IMR-90 (cell line): ENCODE data around the gene CEP170B. TPM values are rescaled to one million over a fixed set of nuclear protein-coding genes. Genes with fewer than 3 reads are reported as not detected.

ENCODE experiments used
- ATAC-seq: fragments of 200-7000 bp; cut with Tn5 transposase; 2 replicates; pipeline ENCODE4 v1.9.1; 2020; ENCODE audit warnings: low read depth, mild to moderate bottlenecking, moderate library complexity
- BruUV-seq: library from RNA; stranded (reverse); fragments of 400-500 nt; replicated peaks from 2 replicates; lab custom pipeline; 2021; lab: Mats Ljungman, UMichigan
- CTCF ChIA-PET: fragments of 300-600 bp; formaldehyde crosslinking; extraction: SDS; loops from one replicate; lab custom pipeline; 2021; ENCODE audit warnings: antibody characterized with exemption; lab: Yijun Ruan, JAX
- POLR2A ChIA-PET: fragments of 300-600 bp; sonication (Branson Sonifier 250); formaldehyde crosslinking; loops from one replicate; lab custom pipeline; 2022; ENCODE audit warnings: antibody characterized with exemption; ENCODE audit not compliant: unreplicated experiment; lab: Charles Lee
- DNase-seq: peaks from one replicate; pipeline ENCODE4 v3.0.0; 2013
- H2AFZ ChIP-seq: replicated peaks from 2 replicates; pipeline ENCODE3; 2013; ENCODE audit warnings: low read length, mild to moderate bottlenecking; ENCODE audit not compliant: poor library complexity
- H2AK5ac ChIP-seq: 2 replicates; pipeline ENCODE4 v1.6.1; 2013; ENCODE audit warnings: low read depth, low read length, inconsistent platforms
- H2AK9ac ChIP-seq: replicated peaks from 2 replicates; pipeline ENCODE3; 2013; ENCODE audit warnings: mild to moderate bottlenecking, low read depth, low read length, moderate library complexity; ENCODE audit not compliant: poor library complexity
- H2BK120ac ChIP-seq: 2 replicates; pipeline ENCODE4 v1.6.1; 2013; ENCODE audit warnings: low read depth, low read length, inconsistent platforms
- H2BK15ac ChIP-seq: 3 replicates; pipeline ENCODE4 v1.6.1; 2013; ENCODE audit warnings: low read depth, low read length, inconsistent platforms
- H2BK20ac ChIP-seq: 2 replicates; pipeline ENCODE4 v1.6.1; 2013; ENCODE audit warnings: low read depth, mild to moderate bottlenecking, inconsistent platforms, low read length, moderate library complexity
- H2BK5ac ChIP-seq: 2 replicates; pipeline ENCODE4 v1.6.1; 2013; ENCODE audit warnings: mild to moderate bottlenecking, low read depth, low read length, inconsistent platforms; ENCODE audit not compliant: poor library complexity, severe bottlenecking
- H3K14ac ChIP-seq: replicated peaks from 2 replicates; pipeline ENCODE4 v1.6.1; 2013; ENCODE audit warnings: low read depth, low read length, inconsistent platforms
- H3K18ac ChIP-seq: 2 replicates; pipeline ENCODE4 v1.6.1; 2013; ENCODE audit warnings: low read depth, low read length, control low read depth
- H3K23ac ChIP-seq: 2 replicates; pipeline ENCODE4 v1.6.1; 2013; ENCODE audit warnings: low read depth, low read length, inconsistent platforms
- H3K27ac ChIP-seq: 2 replicates; pipeline ENCODE4 v1.5.1; 2013; ENCODE audit warnings: mild to moderate bottlenecking, control low read depth, low read length; ENCODE audit not compliant: insufficient read depth
- H3K27me3 ChIP-seq: 2 replicates; pipeline ENCODE4 v1.6.1; 2013; ENCODE audit warnings: low read length; ENCODE audit not compliant: control insufficient read depth, insufficient read depth
- H3K36me3 ChIP-seq: 2 replicates; pipeline ENCODE4 v1.6.1; 2013; ENCODE audit warnings: low read length, mixed read lengths; ENCODE audit not compliant: control insufficient read depth, insufficient read depth
- H3K4ac ChIP-seq: 2 replicates; pipeline ENCODE4 v1.6.1; 2013; ENCODE audit warnings: low read depth, low read length, inconsistent platforms
- H3K4me1 ChIP-seq: 2 replicates; pipeline ENCODE4 v1.6.1; 2013; ENCODE audit warnings: low read length, mixed read lengths; ENCODE audit not compliant: control insufficient read depth, insufficient read depth
- H3K4me2 ChIP-seq: 2 replicates; pipeline ENCODE4 v1.6.1; 2013; ENCODE audit warnings: low read depth, mild to moderate bottlenecking, control low read depth, low read length, moderate library complexity
- H3K4me3 ChIP-seq: 2 replicates; pipeline ENCODE4 v1.5.1; 2013; ENCODE audit warnings: low read depth, mild to moderate bottlenecking, control low read depth, low read length, moderate library complexity; ENCODE audit not compliant: insufficient read depth
- H3K56ac ChIP-seq: 2 replicates; pipeline ENCODE4 v1.6.1; 2013; ENCODE audit warnings: low read length, inconsistent platforms; ENCODE audit not compliant: insufficient read depth; ENCODE audit errors: extremely low read depth
- H3K79me1 ChIP-seq, 2 experiments: 2 replicates each; pipeline ENCODE4 v1.6.1; 2013; ENCODE audit warnings: low read length in 2 of 2, inconsistent platforms in 1 of 2, low read depth in 1 of 2
- H3K9ac ChIP-seq: 2 replicates; pipeline ENCODE4 v1.6.1; 2013; ENCODE audit warnings: low read depth, low read length, control low read depth
- H3K9me1 ChIP-seq: 2 replicates; pipeline ENCODE4 v1.6.1; 2013; ENCODE audit warnings: low read length, inconsistent platforms; ENCODE audit not compliant: insufficient read depth
- H3K9me3 ChIP-seq: 2 replicates; pipeline ENCODE4 v1.6.1; 2013; ENCODE audit warnings: low read length; ENCODE audit not compliant: control insufficient read depth, insufficient read depth
- H4K20me1 ChIP-seq: 2 replicates; pipeline ENCODE4 v1.6.1; 2013; ENCODE audit warnings: low read length, inconsistent platforms; ENCODE audit not compliant: insufficient read depth
- H4K5ac ChIP-seq: 2 replicates; pipeline ENCODE4 v1.6.1; 2013; ENCODE audit warnings: mild to moderate bottlenecking, low read depth, low read length, control low read depth
- H4K8ac ChIP-seq, 2 experiments: 2 replicates each; pipeline ENCODE4 v1.6.1; 2013; ENCODE audit warnings: low read depth in 2 of 2, low read length in 2 of 2, control low read depth in 1 of 2, inconsistent platforms in 1 of 2
- H4K91ac ChIP-seq: 2 replicates; pipeline ENCODE4 v1.6.1; 2013; ENCODE audit warnings: low read depth, low read length, inconsistent platforms; ENCODE audit not compliant: insufficient read depth
- BHLHE40 ChIP-seq: fragments of 150-350 bp; IDR thresholded peaks from 2 replicates; pipeline ENCODE4 v1.6.1; 2016; ENCODE audit warnings: mild to moderate bottlenecking, low read depth, low read length
- CEBPB ChIP-seq: IDR thresholded peaks from 2 replicates; pipeline ENCODE4 v1.6.1; 2012; ENCODE audit warnings: low read depth, low read length, improper control_type of control experiment
- CHD1 ChIP-seq: IDR thresholded peaks from 2 replicates; pipeline ENCODE4 v1.6.1; 2012; ENCODE audit warnings: low read depth, low read length, improper control_type of control experiment
- CTCF ChIP-seq: conservative IDR thresholded peaks from 2 replicates; pipeline ENCODE4 v1.5.1; 2012; ENCODE audit warnings: mild to moderate bottlenecking, low read depth, low read length, improper control_type of control experiment
- FOS ChIP-seq: fragments of 150-350 bp; IDR thresholded peaks from 2 replicates; pipeline ENCODE4 v1.6.1; 2016; ENCODE audit warnings: low read depth, low read length
- MAFK ChIP-seq: IDR thresholded peaks from 2 replicates; pipeline ENCODE4 v1.6.1; 2012; ENCODE audit warnings: low read depth, low read length, improper control_type of control experiment
- MAZ ChIP-seq: IDR thresholded peaks from 2 replicates; pipeline ENCODE4 v1.6.1; 2012; ENCODE audit warnings: low read depth, mild to moderate bottlenecking, low read length, improper control_type of control experiment, moderate library complexity, borderline replicate concordance
- MXI1 ChIP-seq: IDR thresholded peaks from 2 replicates; pipeline ENCODE4 v1.6.1; 2012; ENCODE audit warnings: low read depth, mild to moderate bottlenecking, low read length, moderate library complexity, borderline replicate concordance
- NFE2L2 ChIP-seq: fragments of 150-350 bp; IDR thresholded peaks from 2 replicates; pipeline ENCODE4 v1.6.1; 2016; ENCODE audit warnings: low read depth, mild to moderate bottlenecking, low read length
- POLR2A ChIP-seq: IDR thresholded peaks from 2 replicates; pipeline ENCODE4 v1.6.1; 2012; ENCODE audit warnings: mild to moderate bottlenecking, low read depth, low read length
- RAD21 ChIP-seq: IDR thresholded peaks from 2 replicates; pipeline ENCODE4 v1.6.1; 2012; ENCODE audit warnings: low read length, improper control_type of control experiment
- RCOR1 ChIP-seq: IDR thresholded peaks from 2 replicates; pipeline ENCODE4 v1.6.1; 2012; ENCODE audit warnings: mild to moderate bottlenecking, low read length, improper control_type of control experiment; ENCODE audit not compliant: insufficient replicate concordance
- RFX5 ChIP-seq: IDR thresholded peaks from 2 replicates; pipeline ENCODE4 v1.8.0; 2012; ENCODE audit warnings: low read depth, mild to moderate bottlenecking, low read length, moderate library complexity
- SMC3 ChIP-seq: fragments of 150-350 bp; IDR thresholded peaks from 2 replicates; pipeline ENCODE4 v1.6.1; 2016; ENCODE audit warnings: low read depth, mild to moderate bottlenecking, antibody characterized with exemption, low read length, moderate library complexity
- USF2 ChIP-seq: fragments of 150-350 bp; IDR thresholded peaks from 2 replicates; pipeline ENCODE4 v1.6.1; 2017; ENCODE audit warnings: mild to moderate bottlenecking, antibody characterized with exemption, low read length, low read depth
- WGBS, 2 experiments: methylation state at CpG; one replicate each; pipeline versions ENCODE4 v1.1.5 to v1.1.7; 2013; ENCODE audit warnings: missing lambda C conversion rate in 2 of 2; ENCODE audit not compliant: insufficient read length in 1 of 2; ENCODE audit errors: extremely low coverage in 2 of 2; 5-methylcytosine and 5-hydroxymethylcytosine counted together
- dilution Hi-C: fragments of 300-500 bp; cut with HindIII; formaldehyde crosslinking; loops from one replicate; pipeline ENCODE4 v1.14.3; 2018; ENCODE audit warnings: low sequenced_read_pairs; ENCODE audit not compliant: unreplicated experiment
- in situ Hi-C: fragments of 300-500 bp; cut with MboI; formaldehyde crosslinking; loops from 3 replicates; pipeline ENCODE4 v1.14.3; 2019; ENCODE audit warnings: low sequenced_read_pairs, inconsistent platforms, mixed read lengths
- intact Hi-C: fragments of 100-400 bp; cut with micrococcal nuclease; formaldehyde crosslinking; loops from 2 replicates; pipeline ENCODE4 v1.10.0; 2022
- polyA plus RNA-seq, 3 experiments: library from polyadenylated mRNA; depleted of rRNA; stranded (reverse); fragments of >200 nt; gene quantifications; 2 replicates each; pipeline ENCODE4 v1.2.3, GENCODE V29; 2012; ENCODE audit warnings: low replicate concordance in 1 of 3
- total RNA-seq: library from RNA; depleted of rRNA; stranded (reverse); fragments of >200 nt; gene quantifications from 2 replicates; pipeline ENCODE4 v1.2.3, GENCODE V29; 2012
- TF ChIP-seq, protein P1 (sequence below): fragments of 150-350 bp; IDR thresholded peaks from 2 replicates; pipeline ENCODE4 v1.6.1; 2016; ENCODE audit warnings: low read depth, mild to moderate bottlenecking, low read length, moderate library complexity, borderline replicate concordance

Gene CEP170B
- total and polyA plus RNA-seq, 2 of the 4 experiments (the other 2 are of a cell fraction), result 3.6 to 13.1 TPM

DNA sequence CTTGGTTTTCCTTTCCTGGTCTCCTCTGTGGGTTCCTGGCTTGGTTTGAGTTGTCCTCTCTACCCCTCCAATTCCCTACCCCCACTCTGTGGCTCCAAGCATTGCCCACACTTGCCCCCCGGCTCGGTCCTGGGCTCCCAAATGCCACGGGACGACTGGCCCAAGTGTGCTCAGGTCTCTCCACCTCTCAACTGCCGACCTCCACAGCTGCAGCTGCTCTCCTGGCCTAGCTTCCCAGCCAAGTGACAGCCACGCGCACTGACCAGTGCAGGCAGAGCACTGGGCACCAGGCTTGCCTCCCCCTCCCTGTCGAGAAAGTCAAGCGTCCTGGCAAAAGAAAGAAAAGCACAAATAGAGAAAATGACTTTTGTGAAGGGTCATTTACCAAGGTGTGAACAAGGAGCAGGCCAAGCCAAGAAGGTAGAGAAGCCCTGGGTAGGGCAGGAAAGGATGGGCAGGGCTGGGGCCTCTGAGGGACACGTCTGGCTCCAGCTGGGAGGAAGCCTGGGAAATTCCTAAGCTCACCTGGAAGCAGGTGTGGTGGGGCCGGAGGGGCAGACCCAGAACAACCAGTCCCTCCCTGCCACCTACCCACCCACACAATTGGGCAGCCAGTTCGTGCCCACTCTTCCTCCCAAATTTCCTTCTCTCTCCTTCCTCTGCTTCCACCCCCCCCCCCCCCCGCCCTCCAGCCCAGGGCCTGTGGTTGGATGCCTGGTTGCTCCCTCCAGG, 1.8 kb upstream of the CEP170B start:
- H3K9me1 ChIP-seq, result peaks cover 15% of the 10 kb centered on the region
- in situ Hi-C loops, result no loop called here
- ChIA-PET POLR2A (no interaction called here), CTCF (no interaction called here)
- no peak overlapping the region for H2BK5ac ChIP-seq
- H2AFZ ChIP-seq, result no peak overlapping the region
- no peak overlapping the region for H2AK9ac ChIP-seq
- H3K36me3 ChIP-seq, result no peaks in the 10 kb centered on the region
- 29% methylated on average over 1 of the region's 13 CpGs; no CpG with 5 or more reads in 1 of the 2 experiments for WGBS, 2 experiments
- peaks cover 20% of the 10 kb centered on the region for H4K20me1 ChIP-seq
- H4K91ac ChIP-seq, result no peak overlapping the region
- H3K23ac ChIP-seq, result no peak overlapping the region
- H4K8ac ChIP-seq, result no peak overlapping the region
- H4K5ac ChIP-seq, result no peak overlapping the region
- no peak overlapping the region for H2AK5ac ChIP-seq
- no peak overlapping the region for H2BK20ac ChIP-seq
- H3K56ac ChIP-seq, result no peak overlapping the region
- no peak for DNase-seq
- H3K9me3 ChIP-seq, result peaks cover 4% of the 10 kb centered on the region; the same call in 1 of the 2 replicates
- H3K14ac ChIP-seq, result no peak overlapping the region
- H3K4me2 ChIP-seq, result no peak overlapping the region
- H3K27me3 ChIP-seq, result peaks cover 26% of the 10 kb centered on the region
- no peak overlapping the region for H3K18ac ChIP-seq
- no peak overlapping the region for H3K9ac ChIP-seq
- ATAC-seq, result no peak
- H3K4me1 ChIP-seq, result peaks cover 14% of the 10 kb centered on the region
- H2BK120ac ChIP-seq, result no peak overlapping the region
- intact Hi-C loops, result no loop called here
- TF ChIP-seq CHD1 (no peak), MXI1 (no peak), SMC3 (no peak), RAD21 (no peak), MAZ (no peak), MAFK (no peak), CEBPB (no peak), RCOR1 (no peak), CTCF (no peak), USF2 (no peak), BHLHE40 (no peak), NFE2L2 (no peak), FOS (no peak), RFX5 (no peak), POLR2A (no peak)
- TF ChIP-seq, protein P1, sequence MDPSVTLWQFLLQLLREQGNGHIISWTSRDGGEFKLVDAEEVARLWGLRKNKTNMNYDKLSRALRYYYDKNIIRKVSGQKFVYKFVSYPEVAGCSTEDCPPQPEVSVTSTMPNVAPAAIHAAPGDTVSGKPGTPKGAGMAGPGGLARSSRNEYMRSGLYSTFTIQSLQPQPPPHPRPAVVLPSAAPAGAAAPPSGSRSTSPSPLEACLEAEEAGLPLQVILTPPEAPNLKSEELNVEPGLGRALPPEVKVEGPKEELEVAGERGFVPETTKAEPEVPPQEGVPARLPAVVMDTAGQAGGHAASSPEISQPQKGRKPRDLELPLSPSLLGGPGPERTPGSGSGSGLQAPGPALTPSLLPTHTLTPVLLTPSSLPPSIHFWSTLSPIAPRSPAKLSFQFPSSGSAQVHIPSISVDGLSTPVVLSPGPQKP, result no peak
- dilution Hi-C loops, result no loop called here
- BruUV-seq, result no TSS peak
- H3K4ac ChIP-seq, result no peak overlapping the region
- H3K4me3 ChIP-seq, result no peak overlapping the region
- H3K79me1 ChIP-seq, result peaks cover 11 to 22% of the 10 kb centered on the region in 2 experiments; a peak in 3 of 4 replicates
- no peak overlapping the region for H3K27ac ChIP-seq
- H2BK15ac ChIP-seq, result no peak overlapping the region
